ENCODE measurements around the gene ARID5B. TPM values are rescaled to one million over a fixed set of nuclear protein-coding genes. Genes with fewer than 3 reads are reported as not detected.

Gene ARID5B
- total and polyA plus RNA-seq, 2 experiments from 2014 or later, result 53.2 to 55.0 TPM

- Histone ChIP-seq H3K4me2 (peak overlapping the region; percentile 90), H3K9me2 (replicated peaks; ENCODE audit: insufficient read depth) (no peaks in the 10 kb centered on the region), H3K9me3 (ENCODE audit: low read depth) (no peaks in the 10 kb centered on the region), H3K27ac (peak overlapping the region; percentile 99), H3K27me3 (no peaks in the 10 kb centered on the region), H3K4me3 (no peak overlapping the region), H4K20me1 (ENCODE audit: insufficient read depth, poor library complexity, severe bottlenecking) (no peaks in the 10 kb centered on the region), H2AFZ (peak overlapping the region; percentile 84), H3K79me2 (peaks cover 19% of the 10 kb centered on the region), H3K4me1 (ENCODE audit: insufficient read depth) (peaks cover 29% of the 10 kb centered on the region), H3K36me3 (replicated peaks; ENCODE audit: insufficient read depth, low read depth) (no peaks in the 10 kb centered on the region)
- TF ChIP-seq EZH2phosphoT487 (IDR thresholded peaks at IDR 0.05; ENCODE audit: low read depth, severe bottlenecking, unreplicated experiment) (no peak), EZH2 (IDR thresholded peaks at IDR 0.05; ENCODE audit: borderline replicate concordance) (no peak), CTCF (IDR thresholded peaks at IDR 0.05; ENCODE audit: poor library complexity) (no peak)
- no peak for DNase-seq (ENCODE audit: low spot score)
- 19% methylated on average over 2 of the region's 2 CpGs for WGBS (ENCODE audit: low lambda C conversion rate, missing lambda C conversion rate)
Measured at GRCh38 chr10:61898435-61898778, 3.1 kb upstream of the ARID5B start.

GRCh38 chr10:61899069-61899531 is 2.4 kb upstream of the ARID5B start:
- no peaks in the 10 kb centered on the region for H3K9me3 ChIP-seq (ENCODE audit: low read depth)
- TF ChIP-seq EZH2phosphoT487 (IDR thresholded peaks at IDR 0.05; ENCODE audit: low read depth, severe bottlenecking, unreplicated experiment) (no peak), EZH2 (IDR thresholded peaks at IDR 0.05; ENCODE audit: borderline replicate concordance) (no peak), CTCF (IDR thresholded peaks at IDR 0.05; ENCODE audit: poor library complexity) (no peak)
- H3K36me3 ChIP-seq (replicated peaks; ENCODE audit: insufficient read depth, low read depth), result no peaks in the 10 kb centered on the region
- H3K9me2 ChIP-seq (replicated peaks; ENCODE audit: insufficient read depth), result no peaks in the 10 kb centered on the region
- H2AFZ ChIP-seq, result peak overlapping the region; percentile 11
- no peaks in the 10 kb centered on the region for H3K27me3 ChIP-seq
- no peak for DNase-seq (ENCODE audit: low spot score)
- no peaks in the 10 kb centered on the region for H4K20me1 ChIP-seq (ENCODE audit: insufficient read depth, poor library complexity, severe bottlenecking)
- peak overlapping the region; percentile 90 for H3K4me2 ChIP-seq
- H3K27ac ChIP-seq, result peak overlapping the region; percentile 99
- 23% methylated on average over 7 of the region's 7 CpGs for WGBS (ENCODE audit: low lambda C conversion rate, missing lambda C conversion rate)
- peaks cover 24% of the 10 kb centered on the region for H3K79me2 ChIP-seq
- H3K4me1 ChIP-seq (ENCODE audit: insufficient read depth), result peaks cover 29% of the 10 kb centered on the region
- peak overlapping the region; percentile 70 for H3K4me3 ChIP-seq

GRCh38 chr10:61899663-61899996 is 1.9 kb upstream of the ARID5B start:
- no peak for DNase-seq (ENCODE audit: low spot score)
- no peaks in the 10 kb centered on the region for H3K9me3 ChIP-seq (ENCODE audit: low read depth)
- no peaks in the 10 kb centered on the region for H3K36me3 ChIP-seq (replicated peaks; ENCODE audit: insufficient read depth, low read depth)
- H3K4me2 ChIP-seq, result peak overlapping the region; percentile 90
- no peaks in the 10 kb centered on the region for H3K27me3 ChIP-seq
- TF ChIP-seq EZH2phosphoT487 (IDR thresholded peaks at IDR 0.05; ENCODE audit: low read depth, severe bottlenecking, unreplicated experiment), result no peak
- TF ChIP-seq CTCF (IDR thresholded peaks at IDR 0.05; ENCODE audit: poor library complexity), result no peak
- no peak for TF ChIP-seq EZH2 (IDR thresholded peaks at IDR 0.05; ENCODE audit: borderline replicate concordance)
- peak overlapping the region; percentile 11 for H2AFZ ChIP-seq
- H3K79me2 ChIP-seq, result peaks cover 29% of the 10 kb centered on the region
- H3K4me3 ChIP-seq, result peak overlapping the region; percentile 70
- 40% methylated on average over 7 of the region's 7 CpGs for WGBS (ENCODE audit: low lambda C conversion rate, missing lambda C conversion rate)
- peak overlapping the region; percentile 99 for H3K27ac ChIP-seq
- H3K4me1 ChIP-seq (ENCODE audit: insufficient read depth), result peaks cover 29% of the 10 kb centered on the region
- no peaks in the 10 kb centered on the region for H4K20me1 ChIP-seq (ENCODE audit: insufficient read depth, poor library complexity, severe bottlenecking)
- H3K9me2 ChIP-seq (replicated peaks; ENCODE audit: insufficient read depth), result no peaks in the 10 kb centered on the region
